ENCODE measurements around the gene TCF7. TPM values are rescaled to one million over a fixed set of nuclear protein-coding genes. Genes with fewer than 3 reads are reported as not detected.

Gene TCF7
- polyA plus RNA-seq, 4 donors = 10.9 to 17.3 (median 14.1) TPM

- no peak for DNase-seq (ENCODE audit: low read depth in 4 of 4, low spot score in 2 of 4)
These were observed 14.1 kb downstream of the TCF7 start for GRCh38 chr5:134128648-134128995.

GRCh38 chr5:134129411-134130238 lies 15.1 kb downstream of the TCF7 start:
- no peak for DNase-seq (ENCODE audit: low read depth in 4 of 4, low spot score in 2 of 4)

GRCh38 chr5:134130239-134130945 lies 15.9 kb downstream of the TCF7 start:
- DNase-seq (ENCODE audit: low read depth in 4 of 4, low spot score in 2 of 4) = no peak

- DNase-seq (ENCODE audit: low read depth in 4 of 4, low spot score in 2 of 4) = no peak
These were observed 16.7 kb downstream of the TCF7 start for GRCh38 chr5:134131165-134131564.

- DNase-seq (ENCODE audit: low read depth in 4 of 4, low spot score in 2 of 4) = no peak
These were observed 17.3 kb downstream of the TCF7 start for GRCh38 chr5:134131578-134132350.

- no peak for DNase-seq (ENCODE audit: low read depth in 4 of 4, low spot score in 2 of 4)
These were observed 18.1 kb downstream of the TCF7 start for GRCh38 chr5:134132372-134133187.

- no peak for DNase-seq (ENCODE audit: low read depth in 4 of 4, low spot score in 2 of 4)
These were observed 18.9 kb downstream of the TCF7 start for GRCh38 chr5:134133188-134133994.

GRCh38 chr5:134133995-134134541 lies 19.6 kb downstream of the TCF7 start:
- DNase-seq (ENCODE audit: low read depth in 4 of 4, low spot score in 2 of 4) = no peak

GRCh38 chr5:134135091-134135655 lies 20.7 kb downstream of the TCF7 start:
- no peak for DNase-seq (ENCODE audit: low read depth in 4 of 4, low spot score in 2 of 4)

- DNase-seq (ENCODE audit: low read depth in 4 of 4, low spot score in 2 of 4) = no peak
These were observed 21.7 kb downstream of the TCF7 start for GRCh38 chr5:134136221-134136631.

- no peak for DNase-seq (ENCODE audit: low read depth in 4 of 4, low spot score in 2 of 4)
These were observed 22.3 kb downstream of the TCF7 start for GRCh38 chr5:134136771-134137170.

GRCh38 chr5:134138416-134139376 lies 24.2 kb downstream of the TCF7 start:
- no peak for DNase-seq (ENCODE audit: low read depth in 4 of 4, low spot score in 2 of 4)

- DNase-seq (ENCODE audit: low read depth in 4 of 4, low spot score in 2 of 4) = no peak
These were observed 24.9 kb downstream of the TCF7 start for GRCh38 chr5:134139377-134139851.

- no peak for DNase-seq (ENCODE audit: low read depth in 4 of 4, low spot score in 2 of 4)
These were observed 25.5 kb downstream of the TCF7 start for GRCh38 chr5:134139891-134140469.

GRCh38 chr5:134140530-134141201 lies 26.2 kb downstream of the TCF7 start:
- DNase-seq (ENCODE audit: low read depth in 4 of 4, low spot score in 2 of 4) = peak in 1 of 4 donors; percentile 49

GRCh38 chr5:134141331-134142050 lies 27.0 kb downstream of the TCF7 start:
- no peak for DNase-seq (ENCODE audit: low read depth in 4 of 4, low spot score in 2 of 4)
